ENCODE measurements around the gene PIM1.

DNA sequence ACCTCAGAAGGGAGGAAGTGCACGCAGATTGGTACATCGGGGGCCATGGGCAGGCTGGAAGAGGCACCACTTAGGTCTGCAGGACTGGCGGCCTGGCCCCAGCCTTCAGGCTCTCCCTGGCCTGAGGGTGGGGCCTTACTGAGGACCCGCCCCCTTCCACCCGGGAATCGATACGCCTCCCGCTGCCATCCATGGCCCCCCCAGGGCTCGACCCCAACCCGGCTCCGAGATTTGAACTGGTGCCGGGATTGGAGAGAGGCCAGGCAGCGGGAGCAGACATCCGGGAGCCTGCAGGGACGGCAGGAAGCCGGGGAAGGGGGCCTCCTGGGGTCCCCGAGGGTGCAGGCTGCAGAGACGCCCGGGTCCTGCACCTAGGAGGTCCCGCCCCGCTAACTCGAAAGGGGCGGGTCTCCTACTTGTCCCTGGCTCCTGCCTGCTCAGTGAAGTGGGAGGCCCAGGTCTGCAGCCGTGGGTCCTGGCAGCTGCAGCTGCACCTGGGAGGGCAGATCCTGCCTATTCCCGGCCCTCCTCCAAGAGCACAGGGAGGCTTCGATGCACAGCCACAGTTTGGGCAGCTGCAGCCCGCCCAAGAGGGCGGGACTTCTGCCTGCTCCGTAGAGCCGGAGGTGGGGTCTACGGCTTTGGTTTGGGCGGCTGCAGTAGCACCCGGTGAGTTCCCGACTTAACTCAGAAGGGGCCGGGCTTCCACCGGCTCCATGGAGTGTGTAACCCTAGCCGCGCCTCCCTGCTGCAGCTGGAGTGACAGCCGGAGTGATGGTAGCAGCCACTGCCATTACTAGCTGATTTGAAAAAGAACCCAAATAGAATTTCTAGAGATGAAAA lies 52.4 kb downstream of the PIM1 start:
- TF ChIP-seq EGR1 (IDR thresholded peaks at IDR 0.05) (no peak), EP300 (IDR thresholded peaks at IDR 0.05; ENCODE audit: borderline replicate concordance) (no peak), CEBPB (IDR thresholded peaks at IDR 0.05) (no peak)
- TF ChIP-seq, protein P1, sequence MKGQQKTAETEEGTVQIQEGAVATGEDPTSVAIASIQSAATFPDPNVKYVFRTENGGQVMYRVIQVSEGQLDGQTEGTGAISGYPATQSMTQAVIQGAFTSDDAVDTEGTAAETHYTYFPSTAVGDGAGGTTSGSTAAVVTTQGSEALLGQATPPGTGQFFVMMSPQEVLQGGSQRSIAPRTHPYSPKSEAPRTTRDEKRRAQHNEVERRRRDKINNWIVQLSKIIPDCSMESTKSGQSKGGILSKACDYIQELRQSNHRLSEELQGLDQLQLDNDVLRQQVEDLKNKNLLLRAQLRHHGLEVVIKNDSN (IDR thresholded peaks at IDR 0.05): no peak
